ENCODE data around the gene DENND10.
A peak's percentile ranks its signal among the peaks of the same experiment; 100 is the strongest.
"Not testable (repeated sequence)": the region's sequence is repeated elsewhere in the genome, so short reads cannot be mapped to it uniquely, and the experiment has no call there.

DENND10 gene

DNA sequence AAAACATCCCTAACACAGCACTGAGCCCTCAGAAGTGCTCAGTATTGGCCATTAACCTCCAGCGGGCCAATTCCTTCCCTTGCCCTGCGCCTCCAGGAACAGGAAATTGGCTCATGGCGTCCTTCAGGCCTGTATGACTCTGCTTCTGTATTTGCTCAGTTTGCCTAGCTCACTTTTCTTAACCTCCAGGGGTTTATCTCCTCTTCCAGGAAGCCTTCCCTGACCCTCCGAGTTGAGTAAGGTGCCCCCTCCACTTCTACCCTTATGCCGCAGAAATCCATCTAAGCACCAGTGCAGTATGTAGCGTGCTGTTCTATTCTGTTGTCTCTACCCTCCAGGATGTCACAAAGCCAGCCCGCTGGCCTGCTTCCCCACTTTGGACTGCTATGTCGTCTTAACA is 62.7 kb downstream of the DENND10 start:
- DNase-seq (ENCODE audit: low read depth), result no peak

- DNase-seq (ENCODE audit: low read depth), result no peak
Measured at GRCh38 chr10:119167041-119167440, 63.1 kb downstream of the DENND10 start.

- no peak for DNase-seq (ENCODE audit: low read depth)
Measured at GRCh38 chr10:119174109-119174508, 70.2 kb downstream of the DENND10 start.

- DNase-seq (ENCODE audit: low read depth), result no peak
Measured at GRCh38 chr10:119176166-119176565, 72.3 kb downstream of the DENND10 start.

GRCh38 chr10:119177708-119178371 is 73.9 kb downstream of the DENND10 start:
- DNase-seq (ENCODE audit: low read depth), result no peak

DNA sequence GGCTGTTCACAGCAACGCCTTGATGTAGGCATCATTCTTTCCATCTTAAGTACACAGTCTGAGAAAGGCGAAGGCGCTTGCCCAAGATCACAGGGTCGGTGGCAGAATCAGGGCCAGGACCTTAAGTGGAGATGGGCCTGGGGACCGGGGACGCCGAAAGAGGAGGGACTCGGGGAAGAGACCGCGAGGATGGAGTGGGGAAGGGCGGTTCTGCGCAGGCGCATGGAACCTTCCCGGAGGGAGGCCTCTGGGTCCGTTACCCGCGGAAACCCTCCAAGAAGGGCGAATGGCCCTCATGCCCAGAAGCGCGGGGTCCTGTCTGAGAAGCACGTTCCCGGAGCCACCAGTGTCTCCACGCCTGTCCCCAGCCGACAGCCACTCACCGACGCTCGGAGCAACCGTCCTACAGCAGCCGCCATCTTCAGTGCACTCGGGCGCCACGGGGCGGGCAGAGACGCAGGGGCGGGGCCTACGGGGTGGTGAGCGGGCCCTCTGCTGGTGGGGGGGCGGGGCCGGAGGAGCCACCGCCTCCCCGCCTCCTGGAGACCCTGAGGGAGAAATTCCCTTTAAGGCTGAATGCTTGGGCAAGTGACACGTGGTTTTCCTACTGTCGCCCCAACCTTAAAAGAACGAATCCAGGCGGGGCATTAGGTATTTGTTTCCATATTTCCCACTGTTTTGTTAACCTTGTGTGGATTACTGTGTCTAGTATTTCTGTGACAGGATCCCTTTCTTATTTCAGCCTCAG is 74.6 kb downstream of the DENND10 start, which contains the start of gene PRDX3:
PRDX3 (minus strand) TSS at position 441 of the 748 bp plus-strand sequence; CDS start at position 419, 22 bp downstream.
- DNase-seq (ENCODE audit: low read depth), result peak; percentile 89

DNA sequence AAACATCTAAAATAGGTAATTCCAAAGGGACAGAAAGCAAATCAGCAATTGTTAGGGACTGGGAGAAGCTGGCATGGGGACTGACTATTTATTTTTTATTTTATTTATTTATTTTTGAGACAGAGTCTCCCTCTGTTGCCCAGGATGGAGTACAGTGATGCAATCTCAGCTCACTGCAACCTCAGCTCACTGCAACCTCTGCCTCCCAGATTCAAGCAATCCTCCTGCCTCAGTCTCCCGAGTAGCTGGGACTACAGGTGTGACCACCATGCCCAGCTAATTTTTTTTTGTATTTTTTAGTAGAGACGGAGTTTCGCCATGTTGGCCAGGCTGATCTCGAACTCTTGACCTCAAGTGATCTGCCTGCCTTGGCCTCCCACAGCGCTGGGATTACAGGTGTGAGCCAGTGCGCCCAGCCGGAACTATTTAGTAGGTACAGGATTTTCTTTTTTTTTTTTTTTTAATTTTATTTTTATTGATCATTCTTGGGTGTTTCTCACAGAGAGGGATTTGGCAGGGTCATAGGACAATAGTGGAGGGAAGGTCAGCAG is 77.0 kb downstream of the DENND10 start:
- DNase-seq (ENCODE audit: low read depth), result not testable (repeated sequence)

- no peak for DNase-seq (ENCODE audit: low read depth)
Measured at GRCh38 chr10:119183664-119184412, 79.9 kb downstream of the DENND10 start.

Measured in stimulated activated CD8-positive, alpha-beta memory T cell treated with anti-CD3 and anti-CD28 coated beads, Interleukin-7, amount 100 ng/mL, for 24 hours (primary cell).